Adipose tissue (tissue), 3 donors: ENCODE results near the gene HLA-DOA. TPM values are rescaled to one million over a fixed set of nuclear protein-coding genes. Genes with fewer than 3 reads are reported as not detected.
A peak's percentile ranks its signal among the peaks of the same experiment; 100 is the strongest.

Experiments
- H3K27ac ChIP-seq: one replicate; pipeline ENCODE4 v1.5.1; 2013; ENCODE audit warnings: low read depth, low read length
- WGBS, 3 donors: extraction: QIAGEN DNeasy Blood & Tissue Kit; methylation state at CpG; one replicate each; pipeline ENCODE4 v1.1.7; 2013; 5-methylcytosine and 5-hydroxymethylcytosine counted together
- polyA plus RNA-seq, 3 donors: library from polyadenylated mRNA; stranded (reverse); fragments of 200-250 nt; gene quantifications; one replicate each; pipeline ENCODE4 v1.2.3, GENCODE V29; 2013
- donor health status: healthy with polysubstance abuse.
- donor health status: Bipolar disorder and iron deficiency.
- donor health status: healthy.

Gene HLA-DOA
- 1 to 10 TPM; 1.5 to 3.3 (median 1.6) TPM for polyA plus RNA-seq

- no peak within 1 kb of the TSS for H3K27ac ChIP-seq
- WGBS, 3 donors, result 16 to 27% (median 23%) methylated on average over 24 of the region's 24 CpGs
Observed at GRCh38 chr6:33008944-33009861, at the start of gene HLA-DOA. TSS of gene HLA-DOA (minus strand) at chr6:33009591.

GRCh38 chr6:33057222-33058150 lies 48.1 kb upstream of the HLA-DOA start:
- 35 to 57% (median 43%) methylated on average over 6 of the region's 6 CpGs for WGBS, 3 donors
- no peak overlapping the region for H3K27ac ChIP-seq

GRCh38 chr6:33053230-33053629 lies 43.8 kb upstream of the HLA-DOA start:
- WGBS, 3 donors, result 16 to 62% (median 41%) methylated on average over 4 of the region's 4 CpGs
- no peak overlapping the region for H3K27ac ChIP-seq

GRCh38 chr6:33052627-33053026 lies 43.2 kb upstream of the HLA-DOA start:
- H3K27ac ChIP-seq, result no peak overlapping the region

GRCh38 chr6:33050014-33050810 lies 40.8 kb upstream of the HLA-DOA start:
- no peak overlapping the region for H3K27ac ChIP-seq
- 65 to 67% (median 66%) methylated on average over 6 of the region's 6 CpGs for WGBS, 3 donors

- 57 to 72% (median 71%) methylated on average over 9 of the region's 9 CpGs for WGBS, 3 donors
- H3K27ac ChIP-seq, result no peak overlapping the region
Observed at GRCh38 chr6:33049323-33050013, 40.1 kb upstream of the HLA-DOA start.

- WGBS, 3 donors, result 91 to 98% (median 94%) methylated on average over 2 of the region's 2 CpGs
- no peak overlapping the region for H3K27ac ChIP-seq
Observed at GRCh38 chr6:33040157-33040556, 30.8 kb upstream of the HLA-DOA start.

GRCh38 chr6:33036535-33036934 lies 27.1 kb upstream of the HLA-DOA start:
- 45 to 66% (median 64%) methylated on average over 1 of the region's 1 CpG for WGBS, 3 donors

GRCh38 chr6:33034554-33034953 lies 25.2 kb upstream of the HLA-DOA start:
- 82 to 97% (median 93%) methylated on average over 1 of the region's 1 CpG for WGBS, 3 donors
- no peak overlapping the region for H3K27ac ChIP-seq

More at GRCh38 chr6:33036535-33036934, 27.1 kb upstream of the HLA-DOA start:
- H3K27ac ChIP-seq, result no peak overlapping the region

- WGBS, 3 donors, result 51 to 62% (median 54%) methylated on average over 3 of the region's 3 CpGs
- no peak overlapping the region for H3K27ac ChIP-seq
Observed at GRCh38 chr6:33030245-33030644, 20.9 kb upstream of the HLA-DOA start.

- WGBS, 3 donors, result 39 to 50% (median 44%) methylated on average over 6 of the region's 6 CpGs
- no peak overlapping the region for H3K27ac ChIP-seq
Observed at GRCh38 chr6:33029328-33030184, 20.2 kb upstream of the HLA-DOA start.

- WGBS, 3 donors, result 8 to 21% (median 20%) methylated on average over 1 of the region's 1 CpG
- no peak overlapping the region for H3K27ac ChIP-seq
Observed at GRCh38 chr6:33028220-33028849, 18.9 kb upstream of the HLA-DOA start.

GRCh38 chr6:33024521-33024920 lies 15.1 kb upstream of the HLA-DOA start:
- no peak overlapping the region for H3K27ac ChIP-seq

GRCh38 chr6:33023536-33023935 lies 14.1 kb upstream of the HLA-DOA start:
- H3K27ac ChIP-seq, result no peak overlapping the region
- WGBS, 3 donors, result 52 to 66% (median 62%) methylated on average over 3 of the region's 3 CpGs

- 88 to 96% (median 93%) methylated on average over 11 of the region's 11 CpGs for WGBS, 3 donors
- H3K27ac ChIP-seq, result no peak overlapping the region
Observed at GRCh38 chr6:33021917-33022316, 12.5 kb upstream of the HLA-DOA start.

- H3K27ac ChIP-seq, result peak overlapping the region; percentile 9
Observed at GRCh38 chr6:33019372-33019771, 10.0 kb upstream of the HLA-DOA start.

- 1 to 5% (median 2%) methylated on average over 6 of the region's 6 CpGs for WGBS, 3 donors
- no peak overlapping the region for H3K27ac ChIP-seq
Observed at GRCh38 chr6:33018904-33019303, 9.5 kb upstream of the HLA-DOA start.
